HFFc6 (cell line): ENCODE measurements around the gene PROM1. TPM values are rescaled to one million over a fixed set of nuclear protein-coding genes. Genes with fewer than 3 reads are reported as not detected.

Experiments used
- DNase-seq: peaks from one replicate; pipeline ENCODE4 v3.0.0-alpha.2; 2018
- H3K27ac Mint-ChIP-seq: 2 replicates; pipeline ENCODE4 v1.8.0; 2020; ENCODE audit warnings: mild to moderate bottlenecking, mixed read lengths
- H3K27me3 Mint-ChIP-seq: 2 replicates; pipeline ENCODE4 v1.8.0; 2021; ENCODE audit warnings: mild to moderate bottlenecking, moderate library complexity, mixed read lengths; ENCODE audit not compliant: insufficient read depth
- H3K36me3 Mint-ChIP-seq: 2 replicates; pipeline ENCODE4 v1.8.0; 2021; ENCODE audit warnings: low read depth, mixed read lengths
- H3K4me1 Mint-ChIP-seq: 2 replicates; pipeline ENCODE4 v1.8.0; 2020; ENCODE audit warnings: low read depth, mixed read lengths
- H3K4me3 Mint-ChIP-seq: 2 replicates; pipeline ENCODE4 v1.8.0; 2020; ENCODE audit warnings: mild to moderate bottlenecking, moderate library complexity, mixed read lengths
- H3K9me3 Mint-ChIP-seq: 2 replicates; pipeline ENCODE4 v1.8.0; 2020; ENCODE audit warnings: mild to moderate bottlenecking, mixed read lengths
- CTCF ChIP-seq: fragments of 200-600 bp; sonication (generic); IDR thresholded peaks from 2 replicates; pipeline ENCODE4 v1.5.0; 2021; ENCODE audit warnings: antibody characterized with exemption, mild to moderate bottlenecking
- total RNA-seq, 6 experiments: library from RNA; stranded (reverse); fragmentation: NEBNext Ultra II Directional; extraction: Animal tissue kit (Norgen Biotek cat#: 25700); gene quantifications; 2 replicates in 1 of 6; 3 replicates in 5 of 6; pipeline ENCODE4 v1.2.3, GENCODE V29; 2021

PROM1 gene
- total RNA-seq, 6 experiments from 2014 or later, result 0.28 TPM; not detected in 5

GRCh38 chr4:16031546-16032395, 52.1 kb downstream of the PROM1 start:
- Mint-ChIP-seq H3K4me1 (peaks cover 26% of the 10 kb centered on the region), H3K27me3 (peaks cover 10% of the 10 kb centered on the region; the same call in 1 of the 2 replicates), H3K27ac (no peak overlapping the region), H3K4me3 (no peak overlapping the region), H3K9me3 (no peaks in the 10 kb centered on the region), H3K36me3 (no peaks in the 10 kb centered on the region)
- no peak for TF ChIP-seq CTCF
- no peak for DNase-seq

DNA sequence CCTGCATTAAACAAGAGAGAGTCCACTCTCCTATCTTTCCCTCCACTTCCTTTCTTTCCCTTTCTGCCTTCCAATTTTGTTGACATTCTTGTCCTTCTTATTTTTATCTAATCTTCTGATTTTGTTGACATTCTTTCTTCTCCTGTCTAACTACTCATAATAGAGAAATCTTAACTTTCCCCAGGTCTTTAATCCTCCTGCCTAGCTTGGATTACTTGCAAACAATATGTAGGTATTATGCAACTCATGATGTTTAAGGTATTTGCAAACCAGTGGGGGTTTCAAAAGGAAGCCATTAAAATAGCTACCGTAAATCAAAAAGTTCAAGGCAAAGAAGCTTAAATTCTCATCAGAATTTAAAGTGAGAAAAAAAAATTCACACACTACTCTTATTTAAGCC, 53.9 kb downstream of the PROM1 start:
- no peaks in the 10 kb centered on the region for H3K9me3 Mint-ChIP-seq
- H3K27ac Mint-ChIP-seq, result no peak overlapping the region
- no peaks in the 10 kb centered on the region for H3K36me3 Mint-ChIP-seq
- no peak for TF ChIP-seq CTCF
- DNase-seq, result no peak
- no peak overlapping the region for H3K4me3 Mint-ChIP-seq
- H3K27me3 Mint-ChIP-seq, result peaks cover 5% of the 10 kb centered on the region; the same call in 1 of the 2 replicates
- H3K4me1 Mint-ChIP-seq, result peaks cover 26% of the 10 kb centered on the region

GRCh38 chr4:16029262-16029661, 54.6 kb downstream of the PROM1 start:
- DNase-seq, result no peak
- H3K27ac Mint-ChIP-seq, result no peak overlapping the region
- H3K9me3 Mint-ChIP-seq, result no peaks in the 10 kb centered on the region
- H3K4me3 Mint-ChIP-seq, result no peak overlapping the region
- no peaks in the 10 kb centered on the region for H3K36me3 Mint-ChIP-seq
- H3K27me3 Mint-ChIP-seq, result peaks cover 5% of the 10 kb centered on the region; the same call in 1 of the 2 replicates
- no peak for TF ChIP-seq CTCF
- peaks cover 29% of the 10 kb centered on the region for H3K4me1 Mint-ChIP-seq

DNA sequence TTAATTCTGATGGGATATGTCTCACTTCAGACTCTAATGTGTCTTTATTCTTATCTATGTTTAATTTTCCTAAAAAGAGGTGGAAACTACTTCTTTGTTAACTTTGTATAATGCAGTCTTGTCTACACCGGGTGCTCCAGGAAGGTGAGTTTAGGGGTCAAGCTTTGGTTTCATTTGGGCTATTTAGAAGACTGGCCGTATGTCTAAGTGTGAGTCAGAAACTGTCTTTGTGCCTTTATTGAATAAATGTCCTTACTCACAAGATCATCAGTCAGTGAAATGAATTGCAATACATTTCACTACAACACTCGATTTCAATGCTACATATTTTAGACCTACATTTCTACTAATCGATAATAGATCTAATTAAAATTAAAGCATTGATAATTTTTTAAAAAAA, 56.2 kb downstream of the PROM1 start:
- Mint-ChIP-seq H3K27me3 (peaks cover 5% of the 10 kb centered on the region), H3K9me3 (no peaks in the 10 kb centered on the region), H3K27ac (no peak overlapping the region), H3K4me3 (no peak overlapping the region), H3K4me1 (peaks cover 36% of the 10 kb centered on the region), H3K36me3 (no peaks in the 10 kb centered on the region)
- TF ChIP-seq CTCF, result no peak
- DNase-seq, result no peak

- Mint-ChIP-seq H3K27ac (no peak overlapping the region), H3K36me3 (no peaks in the 10 kb centered on the region), H3K9me3 (no peaks in the 10 kb centered on the region), H3K27me3 (peaks cover 5% of the 10 kb centered on the region), H3K4me3 (no peak overlapping the region), H3K4me1 (peaks cover 36% of the 10 kb centered on the region)
- DNase-seq, result no peak
- TF ChIP-seq CTCF, result no peak
Observed at GRCh38 chr4:16027114-16027513, 56.7 kb downstream of the PROM1 start.
